Bronchial epithelial cell (primary cell): ENCODE data around the gene ZNF362. TPM values are rescaled to one million over a fixed set of nuclear protein-coding genes. Genes with fewer than 3 reads are reported as not detected.
A peak's percentile ranks its signal among the peaks of the same experiment; 100 is the strongest.

Experiments used
- DNase-seq: peaks from one replicate; pipeline ENCODE4 v3.0.0-alpha.2; 2010; ENCODE audit warnings: low read depth
- FAIRE-seq: peaks from 2 replicates; lab custom pipeline; 2011; peaks lifted over from hg19 to GRCh38; lab: Jason Lieb, UNC
- H3K27me3 ChIP-seq: 2 replicates; pipeline ENCODE4 v1.5.1; 2011; ENCODE audit warnings: low read length; ENCODE audit not compliant: control insufficient read depth, insufficient read depth
- H3K36me3 ChIP-seq: 2 replicates; pipeline ENCODE4 v1.5.1; 2011; ENCODE audit warnings: low read length; ENCODE audit not compliant: control insufficient read depth, insufficient read depth
- H3K4me3 ChIP-seq: 2 replicates; pipeline ENCODE4 v1.5.1; 2011; ENCODE audit warnings: mild to moderate bottlenecking, low read depth, low read length, control low read depth
- CTCF ChIP-seq: IDR thresholded peaks from 2 replicates; pipeline ENCODE4 v1.5.1; 2011; ENCODE audit warnings: mild to moderate bottlenecking, moderate library complexity, low read length, control low read depth, inconsistent platforms; ENCODE audit not compliant: insufficient read depth, severe bottlenecking
- total RNA-seq: library from RNA; depleted of rRNA; stranded (reverse); fragments of >200 nt; gene quantifications from 2 replicates; pipeline ENCODE4 v1.2.1, GENCODE V29; 2014

Gene ZNF362
- total RNA-seq, 1 donor from 2014 or later = 1.1 TPM

- no peak for TF ChIP-seq CTCF
- FAIRE-seq (no peak), DNase-seq (no peak)
These were observed 61.7 kb downstream of the ZNF362 start for GRCh38 chr1:33317946-33318345.

DNA sequence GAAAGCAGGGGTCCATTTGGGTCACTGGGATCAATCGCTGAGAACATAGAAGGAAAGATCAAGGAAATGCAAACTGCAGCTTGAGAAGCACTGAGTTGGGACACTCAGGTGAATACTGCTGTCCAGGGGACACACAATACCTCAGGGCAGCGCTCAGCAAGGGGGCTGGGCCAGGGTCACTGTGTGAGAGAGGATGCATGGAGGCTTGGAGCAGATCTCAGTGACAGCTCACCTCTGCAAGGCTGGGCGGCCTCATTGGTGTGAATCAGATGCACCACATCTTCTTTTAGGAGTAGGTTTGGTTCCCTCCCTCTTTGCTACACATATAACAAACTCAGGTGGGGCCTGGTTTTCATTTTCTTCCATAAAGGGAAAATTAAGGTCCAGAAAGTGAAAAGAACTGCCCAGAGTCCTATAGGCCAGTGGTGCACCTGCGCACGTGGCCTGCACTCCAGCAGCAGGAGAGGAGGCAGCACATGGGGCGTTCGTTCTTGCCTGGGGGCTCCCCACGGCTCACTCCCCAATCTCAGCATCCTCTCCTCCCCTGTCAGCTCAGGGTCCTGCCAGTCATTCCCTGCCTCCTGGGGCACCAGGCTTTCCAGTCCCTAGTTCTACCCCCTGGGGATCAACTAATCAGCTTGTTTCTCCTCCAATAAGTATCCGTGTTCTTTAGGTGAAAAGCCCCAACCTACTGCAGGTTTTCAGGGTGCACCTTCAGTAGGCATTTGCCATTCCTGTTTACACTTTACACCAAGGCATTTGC, 63.1 kb downstream of the ZNF362 start:
- Histone ChIP-seq H3K4me3 (no peak overlapping the region), H3K36me3 (peaks cover 7% of the 10 kb centered on the region), H3K27me3 (no peaks in the 10 kb centered on the region)
- no peak for TF ChIP-seq CTCF
- FAIRE-seq (peak; percentile 70), DNase-seq (no peak)

More at GRCh38 chr1:33317946-33318345, 61.7 kb downstream of the ZNF362 start:
- Histone ChIP-seq H3K27me3 (no peaks in the 10 kb centered on the region), H3K36me3 (no peaks in the 10 kb centered on the region), H3K4me3 (no peak overlapping the region)

- FAIRE-seq = no peak
- no peak for TF ChIP-seq CTCF
- no peaks in the 10 kb centered on the region for H3K27me3 ChIP-seq
- peaks cover 12% of the 10 kb centered on the region for H3K36me3 ChIP-seq
- H3K4me3 ChIP-seq = no peak overlapping the region
- no peak for DNase-seq
These were observed 63.8 kb downstream of the ZNF362 start for GRCh38 chr1:33319949-33320618.

DNA sequence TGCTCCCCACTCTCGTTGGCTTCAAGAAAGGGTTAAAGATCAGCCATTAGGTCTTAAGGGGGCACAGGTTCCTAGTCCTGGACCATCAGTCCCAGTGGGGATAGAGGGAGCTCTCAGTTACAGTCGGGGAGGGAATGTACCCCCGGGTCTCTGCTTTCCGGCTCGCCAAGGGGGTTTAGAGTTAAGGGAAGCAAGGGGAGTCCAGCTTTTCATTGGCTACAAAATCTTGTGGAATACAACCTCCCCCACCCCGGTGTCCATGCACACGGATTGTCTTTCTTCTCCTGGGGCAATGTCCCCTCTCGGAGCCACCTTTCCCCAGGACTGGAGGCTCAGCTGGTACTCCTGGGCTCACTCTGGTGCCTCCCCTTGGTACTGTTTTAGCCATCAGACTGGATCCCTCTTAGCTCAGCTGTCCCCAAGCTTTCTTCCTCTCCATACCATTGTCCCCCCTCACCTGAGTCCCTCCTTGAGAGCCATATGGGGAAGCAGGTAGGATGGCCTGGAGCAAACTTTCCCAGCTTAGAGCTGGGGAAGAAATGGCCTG, 64.4 kb downstream of the ZNF362 start, which contains the start of gene A3GALT2:
Gene A3GALT2, minus strand, starts transcription at position 480 of the 547 bp plus-strand sequence. Its CDS starts 0 bp downstream, at position 480.
- Histone ChIP-seq H3K27me3 (no peaks in the 10 kb centered on the region), H3K36me3 (peaks cover 14% of the 10 kb centered on the region), H3K4me3 (no peak within 1 kb of the TSS)
- FAIRE-seq (no peak), DNase-seq (no peak)
- no peak for TF ChIP-seq CTCF

- no peak for TF ChIP-seq CTCF
- H3K27me3 ChIP-seq = no peaks in the 10 kb centered on the region
- H3K36me3 ChIP-seq = peaks cover 18% of the 10 kb centered on the region
- no peak for FAIRE-seq
- no peak overlapping the region for H3K4me3 ChIP-seq
- no peak for DNase-seq
These were observed 64.9 kb downstream of the ZNF362 start for GRCh38 chr1:33321178-33321577.
